Type B pancreatic cell (in vitro differentiated cells): ENCODE data around the gene RPS6KA2. TPM values are rescaled to one million over a fixed set of nuclear protein-coding genes. Genes with fewer than 3 reads are reported as not detected.

Experiments
- DNase-seq: peaks from one replicate; pipeline ENCODE4 v3.0.0; 2021; ENCODE audit warnings: mixed read lengths; ENCODE audit not compliant: unreplicated experiment; ENCODE audit errors: extremely low spot score
- H3K27ac Mint-ChIP-seq: 2 replicates; pipeline ENCODE4 v1.8.0; 2021; ENCODE audit warnings: mild to moderate bottlenecking, mixed read lengths
- H3K27me3 Mint-ChIP-seq: 2 replicates; pipeline ENCODE4 v1.8.0; 2021; ENCODE audit warnings: mixed read lengths
- H3K36me3 Mint-ChIP-seq: 2 replicates; pipeline ENCODE4 v1.8.0; 2021; ENCODE audit warnings: mixed read lengths
- H3K4me1 Mint-ChIP-seq: one replicate; pipeline ENCODE4 v1.8.0; 2021; ENCODE audit warnings: mixed read lengths; ENCODE audit not compliant: unreplicated experiment
- H3K4me3 Mint-ChIP-seq: 2 replicates; pipeline ENCODE4 v1.8.0; 2021; ENCODE audit warnings: mild to moderate bottlenecking, mixed read lengths
- H3K9me3 Mint-ChIP-seq: 2 replicates; pipeline ENCODE4 v1.8.0; 2021; ENCODE audit warnings: mixed read lengths
- CTCF ChIP-seq: fragments of 200-600 bp; sonication (generic); conservative IDR thresholded peaks from 2 replicates; pipeline ENCODE4 v1.5.0; 2021; ENCODE audit warnings: antibody characterized with exemption, mild to moderate bottlenecking
- total RNA-seq: library from RNA; stranded (reverse); gene quantifications from 2 replicates; pipeline ENCODE4 v1.2.1, GENCODE V29; 2021; ENCODE audit warnings: low replicate concordance

RPS6KA2 gene
- total RNA-seq, 1 donor from 2014 or later, result 23.8 TPM

GRCh38 chr6:166446567-166447065, 180.4 kb downstream of the RPS6KA2 start:
- TF ChIP-seq CTCF, result no peak
- Mint-ChIP-seq H3K4me3 (no peak overlapping the region), H3K4me1 (no peaks in the 10 kb centered on the region), H3K9me3 (peaks cover 2% of the 10 kb centered on the region), H3K27ac (no peak overlapping the region), H3K36me3 (peaks cover 25% of the 10 kb centered on the region), H3K27me3 (no peaks in the 10 kb centered on the region)
- DNase-seq, result no peak

- TF ChIP-seq CTCF, result no peak
Observed at GRCh38 chr6:166446146-166446545, 180.9 kb downstream of the RPS6KA2 start.

GRCh38 chr6:166444446-166444845, 182.6 kb downstream of the RPS6KA2 start:
- H3K36me3 Mint-ChIP-seq, result peaks cover 22% of the 10 kb centered on the region
- DNase-seq, result no peak
- TF ChIP-seq CTCF, result no peak
- H3K4me3 Mint-ChIP-seq, result no peak overlapping the region
- peaks cover 6% of the 10 kb centered on the region for H3K4me1 Mint-ChIP-seq
- H3K27ac Mint-ChIP-seq, result no peak overlapping the region
- H3K9me3 Mint-ChIP-seq, result no peaks in the 10 kb centered on the region
- H3K27me3 Mint-ChIP-seq, result no peaks in the 10 kb centered on the region

More at GRCh38 chr6:166446146-166446545, 180.9 kb downstream of the RPS6KA2 start:
- Mint-ChIP-seq H3K36me3 (peaks cover 22% of the 10 kb centered on the region), H3K4me1 (no peaks in the 10 kb centered on the region), H3K27ac (no peak overlapping the region), H3K4me3 (no peak overlapping the region), H3K27me3 (no peaks in the 10 kb centered on the region), H3K9me3 (no peaks in the 10 kb centered on the region)
- DNase-seq, result no peak

- no peaks in the 10 kb centered on the region for H3K9me3 Mint-ChIP-seq
- no peak for DNase-seq
- H3K27me3 Mint-ChIP-seq, result no peaks in the 10 kb centered on the region
- H3K4me3 Mint-ChIP-seq, result no peak overlapping the region
- no peak for TF ChIP-seq CTCF
- H3K27ac Mint-ChIP-seq, result no peak overlapping the region
- H3K36me3 Mint-ChIP-seq, result peaks cover 11% of the 10 kb centered on the region
- H3K4me1 Mint-ChIP-seq, result peaks cover 7% of the 10 kb centered on the region
Observed at GRCh38 chr6:166443166-166443565, 183.9 kb downstream of the RPS6KA2 start.

- H3K4me1 Mint-ChIP-seq, result peaks cover 7% of the 10 kb centered on the region
- peaks cover 3% of the 10 kb centered on the region for H3K36me3 Mint-ChIP-seq
- H3K4me3 Mint-ChIP-seq, result no peak overlapping the region
- H3K27ac Mint-ChIP-seq, result no peak overlapping the region
- no peaks in the 10 kb centered on the region for H3K9me3 Mint-ChIP-seq
- DNase-seq, result no peak
- TF ChIP-seq CTCF, result no peak
- no peaks in the 10 kb centered on the region for H3K27me3 Mint-ChIP-seq
Observed at GRCh38 chr6:166442131-166442685, 184.8 kb downstream of the RPS6KA2 start.
